CD14-positive monocyte (primary cell): Measurements from ENCODE around the gene HOXA11. TPM values are rescaled to one million over a fixed set of nuclear protein-coding genes. Genes with fewer than 3 reads are reported as not detected.

ENCODE experiments used
- DNase-seq, 3 donors: peaks; one replicate each; pipeline ENCODE4 v3.0.0-alpha.2; 2011 to 2022
- H2AFZ ChIP-seq: 2 replicates; pipeline ENCODE4 v1.6.0; 2012; ENCODE audit warnings: mild to moderate bottlenecking, low read depth, low read length, inconsistent platforms; ENCODE audit not compliant: insufficient read depth, poor library complexity, severe bottlenecking
- H3K27ac ChIP-seq, 2 donors: 1 replicate in 1 of 2; 2 replicates in 1 of 2; pipeline ENCODE4 v1.5.1; 2012 to 2013; ENCODE audit warnings: low read length in 2 of 2, control low read depth in 1 of 2, inconsistent platforms in 1 of 2, low read depth in 1 of 2, mild to moderate bottlenecking in 1 of 2
- H3K27me3 ChIP-seq, 2 donors: one replicate each; pipeline versions ENCODE4 v1.6.0 to v1.6.1; 2011 to 2013; ENCODE audit warnings: low read length in 2 of 2; ENCODE audit not compliant: control insufficient read depth in 2 of 2, insufficient read depth in 2 of 2
- H3K36me3 ChIP-seq, 2 donors: replicated peaks in 1 of 2; 1 replicate in 1 of 2; 2 replicates in 1 of 2; pipeline versions ENCODE4 v1.5.1 to v1.6.1; 2012 to 2013; ENCODE audit warnings: low read length in 2 of 2, control low read depth in 1 of 2, inconsistent platforms in 1 of 2, mild to moderate bottlenecking in 1 of 2; ENCODE audit not compliant: insufficient read depth in 2 of 2, control insufficient read depth in 1 of 2
- H3K4me1 ChIP-seq, 2 donors: 1 replicate in 1 of 2; 2 replicates in 1 of 2; pipeline versions ENCODE4 v1.5.1 to v1.6.1; 2012 to 2013; ENCODE audit warnings: low read length in 2 of 2, control low read depth in 1 of 2, inconsistent platforms in 1 of 2, mild to moderate bottlenecking in 1 of 2, moderate library complexity in 1 of 2; ENCODE audit not compliant: insufficient read depth in 2 of 2, control insufficient read depth in 1 of 2
- H3K4me2 ChIP-seq: replicated peaks from 2 replicates; pipeline ENCODE3; 2012; ENCODE audit warnings: low read length, moderate library complexity, mild to moderate bottlenecking; ENCODE audit not compliant: poor library complexity, severe bottlenecking; ENCODE audit errors: extremely low read depth
- H3K4me3 ChIP-seq, 3 experiments: fragments of 200-600 bp in 1 of 3; sonication (generic) in 1 of 3; replicated peaks in 1 of 3; 1 replicate in 2 of 3; 2 replicates in 1 of 3; pipeline ENCODE4 v1.5.1; 2011 to 2013; ENCODE audit warnings: low read length in 3 of 3, mild to moderate bottlenecking in 3 of 3, control low read depth in 2 of 3, low read depth in 2 of 3, inconsistent platforms in 1 of 3, moderate library complexity in 1 of 3
- H3K79me2 ChIP-seq: 2 replicates; pipeline ENCODE4 v1.6.0; 2012; ENCODE audit warnings: mild to moderate bottlenecking, control low read depth, inconsistent platforms, low read length, moderate library complexity; ENCODE audit not compliant: insufficient read depth
- H3K9ac ChIP-seq: 2 replicates; pipeline ENCODE4 v1.6.0; 2017; ENCODE audit warnings: low read length, mild to moderate bottlenecking; ENCODE audit not compliant: insufficient read depth, poor library complexity, severe bottlenecking
- H3K9me3 ChIP-seq, 2 donors: replicated peaks in 1 of 2; 1 replicate in 1 of 2; 2 replicates in 1 of 2; pipeline versions ENCODE4 v1.5.1 to v1.6.1; 2012 to 2013; ENCODE audit warnings: low read length in 2 of 2, control low read depth in 1 of 2; ENCODE audit not compliant: control insufficient read depth in 1 of 2, insufficient read depth in 1 of 2
- H4K20me1 ChIP-seq: 2 replicates; pipeline ENCODE4 v1.6.0; 2012; ENCODE audit warnings: mild to moderate bottlenecking, low read length, control low read depth, moderate library complexity; ENCODE audit not compliant: insufficient read depth
- H3K27ac Mint-ChIP-seq, 7 donors: one replicate each; pipeline ENCODE4 v1.8.0; 2020; ENCODE audit warnings: mild to moderate bottlenecking in 7 of 7, mixed read lengths in 7 of 7, moderate library complexity in 6 of 7, inconsistent platforms in 2 of 7
- H3K27me3 Mint-ChIP-seq, 3 donors: one replicate each; pipeline ENCODE4 v1.8.0; 2021 to 2022; ENCODE audit warnings: low read depth in 3 of 3, mild to moderate bottlenecking in 3 of 3, mixed read lengths in 3 of 3, moderate library complexity in 3 of 3, inconsistent platforms in 1 of 3
- H3K36me3 Mint-ChIP-seq, 2 donors: one replicate each; pipeline ENCODE4 v1.8.0; 2020; ENCODE audit warnings: mixed read lengths in 2 of 2, inconsistent platforms in 1 of 2, mild to moderate bottlenecking in 1 of 2
- H3K4me1 Mint-ChIP-seq: one replicate; pipeline ENCODE4 v1.8.0; 2020; ENCODE audit warnings: mild to moderate bottlenecking, mixed read lengths
- H3K4me3 Mint-ChIP-seq, 2 donors: one replicate each; pipeline ENCODE4 v1.8.0; 2020; ENCODE audit warnings: mild to moderate bottlenecking in 2 of 2, mixed read lengths in 2 of 2, moderate library complexity in 1 of 2
- H3K9me3 Mint-ChIP-seq, 7 donors: one replicate each; pipeline ENCODE4 v1.8.0; 2020 to 2022; ENCODE audit warnings: mixed read lengths in 7 of 7, mild to moderate bottlenecking in 6 of 7, moderate library complexity in 6 of 7, inconsistent platforms in 2 of 7
- WGBS: methylation state at CpG from one replicate; pipeline ENCODE4 v1.1.5; 2013; ENCODE audit warnings: missing lambda C conversion rate; ENCODE audit not compliant: insufficient coverage; 5-methylcytosine and 5-hydroxymethylcytosine counted together
- intact Hi-C, 2 donors: fragments of 100-400 bp; cut with micrococcal nuclease; formaldehyde crosslinking; loops; one replicate each; pipeline versions ENCODE4 v1.15.0 to v1.15.1; 2023
- polyA plus RNA-seq, 3 donors: library from polyadenylated mRNA; depleted of rRNA in 1 of 3; unstranded in 2 of 3; stranded (reverse) in 1 of 3; fragments of 300-500 nt in 2 of 3; fragments of >200 nt in 1 of 3; fragmentation: Illumina TruSeq in 2 of 3; gene quantifications; 1 replicate in 2 of 3; 2 replicates in 1 of 3; pipeline ENCODE4 v1.2.3, GENCODE V29; 2012 to 2021
- TF ChIP-seq, protein P1 (sequence below): fragments of 200-600 bp; IDR thresholded peaks from one replicate; pipeline ENCODE4 v1.8.0; 2022; ENCODE audit warnings: antibody characterized with exemption, mild to moderate bottlenecking

Gene HOXA11
- polyA plus RNA-seq, 3 donors = not detected

GRCh38 chr7:27179030-27179429, 6.0 kb downstream of the HOXA11 start:
- Histone ChIP-seq H3K79me2 (no peaks in the 10 kb centered on the region), H3K36me3 (no peaks in the 10 kb centered on the region), H3K4me1 (peaks cover 20 to 25% of the 10 kb centered on the region in 2 donors), H3K27me3 (peaks cover 52 to 100% of the 10 kb centered on the region in 2 donors), H4K20me1 (no peaks in the 10 kb centered on the region), H3K4me3 (no peak overlapping the region), H3K9ac (no peak overlapping the region), H3K9me3 (peaks cover 8 to 34% of the 10 kb centered on the region in 2 donors), H3K4me2 (no peak overlapping the region), H2AFZ (no peak overlapping the region), H3K27ac (no peak overlapping the region)
- H3K4me1 Mint-ChIP-seq = peaks cover 27% of the 10 kb centered on the region
- intact Hi-C loops = no loop called here
- H3K27ac Mint-ChIP-seq = no peak overlapping the region
- TF ChIP-seq, protein P1, sequence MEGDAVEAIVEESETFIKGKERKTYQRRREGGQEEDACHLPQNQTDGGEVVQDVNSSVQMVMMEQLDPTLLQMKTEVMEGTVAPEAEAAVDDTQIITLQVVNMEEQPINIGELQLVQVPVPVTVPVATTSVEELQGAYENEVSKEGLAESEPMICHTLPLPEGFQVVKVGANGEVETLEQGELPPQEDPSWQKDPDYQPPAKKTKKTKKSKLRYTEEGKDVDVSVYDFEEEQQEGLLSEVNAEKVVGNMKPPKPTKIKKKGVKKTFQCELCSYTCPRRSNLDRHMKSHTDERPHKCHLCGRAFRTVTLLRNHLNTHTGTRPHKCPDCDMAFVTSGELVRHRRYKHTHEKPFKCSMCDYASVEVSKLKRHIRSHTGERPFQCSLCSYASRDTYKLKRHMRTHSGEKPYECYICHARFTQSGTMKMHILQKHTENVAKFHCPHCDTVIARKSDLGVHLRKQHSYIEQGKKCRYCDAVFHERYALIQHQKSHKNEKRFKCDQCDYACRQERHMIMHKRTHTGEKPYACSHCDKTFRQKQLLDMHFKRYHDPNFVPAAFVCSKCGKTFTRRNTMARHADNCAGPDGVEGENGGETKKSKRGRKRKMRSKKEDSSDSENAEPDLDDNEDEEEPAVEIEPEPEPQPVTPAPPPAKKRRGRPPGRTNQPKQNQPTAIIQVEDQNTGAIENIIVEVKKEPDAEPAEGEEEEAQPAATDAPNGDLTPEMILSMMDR = no peak
- WGBS = 91% methylated on average over 7 of the region's 14 CpGs
- peaks cover 0 to 28% (median 12%) of the 10 kb centered on the region in 7 donors for H3K9me3 Mint-ChIP-seq
- H3K4me3 Mint-ChIP-seq = peak overlapping the region; percentile 59 to 89
- H3K36me3 Mint-ChIP-seq = peaks cover 0 to 14% of the 10 kb centered on the region in 2 donors
- peaks cover 90 to 96% (median 96%) of the 10 kb centered on the region in 3 donors for H3K27me3 Mint-ChIP-seq
- no peak for DNase-seq

DNA sequence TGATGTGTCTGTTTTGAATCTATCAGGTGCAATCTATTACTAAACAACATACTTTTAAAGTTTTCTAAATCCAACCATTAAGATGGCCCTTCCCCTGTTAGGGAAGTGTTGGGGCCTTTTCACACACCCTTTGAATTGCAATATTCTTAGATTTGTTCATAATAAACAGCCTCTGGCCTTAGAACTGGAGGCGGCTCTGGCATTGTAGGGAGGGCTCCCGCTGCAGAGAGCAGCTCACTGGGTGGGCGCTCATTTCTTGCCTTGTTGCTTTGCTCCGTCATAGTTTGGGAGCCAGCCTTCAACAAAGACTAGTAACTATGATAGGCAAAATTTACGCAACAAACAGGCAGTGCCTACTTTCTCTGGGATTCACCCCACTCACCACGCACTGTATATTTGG, 6.7 kb downstream of the HOXA11 start:
- no peak overlapping the region for H3K9ac ChIP-seq
- no peak overlapping the region for H3K27ac ChIP-seq
- TF ChIP-seq, protein P1 = no peak
- H4K20me1 ChIP-seq = no peaks in the 10 kb centered on the region
- 100% methylated on average over 2 of the region's 6 CpGs for WGBS
- no peak overlapping the region for H3K4me2 ChIP-seq
- Mint-ChIP-seq H3K4me3 (peak overlapping the region in 1 of 2 donors; percentile 89), H3K4me1 (peaks cover 23% of the 10 kb centered on the region), H3K9me3 (peaks cover 0 to 24% (median 8%) of the 10 kb centered on the region in 7 donors), H3K27me3 (peaks cover 86 to 95% (median 92%) of the 10 kb centered on the region in 3 donors), H3K36me3 (peaks cover 0 to 14% of the 10 kb centered on the region in 2 donors), H3K27ac (no peak overlapping the region)
- H3K36me3 ChIP-seq = no peaks in the 10 kb centered on the region
- no peaks in the 10 kb centered on the region for H3K79me2 ChIP-seq
- H3K4me1 ChIP-seq = peaks cover 15 to 25% of the 10 kb centered on the region in 2 donors
- H3K27me3 ChIP-seq = peaks cover 48 to 98% of the 10 kb centered on the region in 2 donors
- no peak for DNase-seq
- no peak overlapping the region for H2AFZ ChIP-seq
- peaks cover 8 to 27% of the 10 kb centered on the region in 2 donors for H3K9me3 ChIP-seq
- intact Hi-C loops = no loop called here
- no peak overlapping the region for H3K4me3 ChIP-seq
